Cardiac muscle cell (in vitro differentiated cells and primary cell): Measurements from ENCODE around the gene CPT1C. TPM values are rescaled to one million over a fixed set of nuclear protein-coding genes. Genes with fewer than 3 reads are reported as not detected.

ENCODE experiments used
- DNase-seq, 2 donors: peaks; one replicate each; pipeline versions ENCODE4 v3.0.0 to v3.0.0-alpha.2; 2010 to 2017; ENCODE audit warnings: low read depth in 1 of 2, low spot score in 1 of 2
- H3K27ac ChIP-seq: fragments of 200-600 bp; sonication (generic); 2 replicates; pipeline ENCODE4 v1.5.1; 2016
- H3K27me3 ChIP-seq: fragments of 200-600 bp; sonication (generic); 2 replicates; pipeline ENCODE4 v1.6.0; 2016; ENCODE audit warnings: control low read depth
- H3K36me3 ChIP-seq: fragments of 200-600 bp; sonication (generic); 2 replicates; pipeline ENCODE4 v1.5.1; 2016; ENCODE audit warnings: control low read depth
- H3K4me1 ChIP-seq: fragments of 200-600 bp; sonication (generic); 2 replicates; pipeline ENCODE4 v1.8.1; 2017; ENCODE audit warnings: low read depth, mild to moderate bottlenecking, mixed run types
- H3K4me3 ChIP-seq: fragments of 200-600 bp; sonication (generic); 2 replicates; pipeline ENCODE4 v1.5.1; 2016; ENCODE audit warnings: mild to moderate bottlenecking
- H3K9me3 ChIP-seq: fragments of 200-600 bp; sonication (generic); 2 replicates; pipeline ENCODE4 v1.5.1; 2017; ENCODE audit warnings: low read depth, mild to moderate bottlenecking, control low read depth
- CTCF ChIP-seq: IDR thresholded peaks from 2 replicates; pipeline ENCODE4 v1.5.1; 2012; ENCODE audit warnings: low read depth, mild to moderate bottlenecking, low read length
- polyA plus RNA-seq: library from polyadenylated mRNA; unstranded; fragments of >200 nt; fragmentation: Nextera tagmentation; extraction: Ambion mirVana; gene quantifications from 2 replicates; pipeline ENCODE4 v1.2.1, GENCODE V29; 2016
- total RNA-seq: library from RNA; depleted of rRNA; stranded (reverse); fragments of >200 nt; gene quantifications from 2 replicates; pipeline ENCODE4 v1.2.3, GENCODE V29; 2016

CPT1C gene
- total and polyA plus RNA-seq, 2 experiments from 2014 or later, result 31.7 to 33.8 TPM

- Histone ChIP-seq H3K4me1 (peaks cover 4% of the 10 kb centered on the region), H3K4me3 (peak overlapping the region; percentile 25), H3K9me3 (no peaks in the 10 kb centered on the region), H3K27ac (no peak overlapping the region), H3K27me3 (no peaks in the 10 kb centered on the region), H3K36me3 (peaks cover 8% of the 10 kb centered on the region)
- no peak for TF ChIP-seq CTCF
- no peak for DNase-seq
These were observed 749 bp upstream of the CPT1C start for GRCh38 chr19:49690079-49690655.

- DNase-seq, result peak; percentile 85 to 86
These were observed 579 bp downstream of the CPT1C start for GRCh38 chr19:49691243-49692146.

GRCh38 chr19:49692147-49692506, 1.2 kb downstream of the CPT1C start:
- TF ChIP-seq CTCF, result no peak
- Histone ChIP-seq H3K4me3 (no peak overlapping the region), H3K9me3 (no peaks in the 10 kb centered on the region), H3K36me3 (no peaks in the 10 kb centered on the region), H3K27ac (no peak overlapping the region), H3K27me3 (no peaks in the 10 kb centered on the region), H3K4me1 (peaks cover 4% of the 10 kb centered on the region)
- no peak for DNase-seq

More at GRCh38 chr19:49691243-49692146, 579 bp downstream of the CPT1C start:
- Histone ChIP-seq H3K36me3 (no peaks in the 10 kb centered on the region), H3K27ac (peak overlapping the region; percentile 41), H3K9me3 (no peaks in the 10 kb centered on the region), H3K4me3 (peak overlapping the region; percentile 25), H3K27me3 (no peaks in the 10 kb centered on the region), H3K4me1 (peaks cover 4% of the 10 kb centered on the region)
- no peak for TF ChIP-seq CTCF

GRCh38 chr19:49696115-49696514, 5.2 kb downstream of the CPT1C start:
- H3K27me3 ChIP-seq, result no peaks in the 10 kb centered on the region
- no peaks in the 10 kb centered on the region for H3K36me3 ChIP-seq
- no peak overlapping the region for H3K27ac ChIP-seq
- no peak for DNase-seq
- H3K4me3 ChIP-seq, result no peak overlapping the region
- no peaks in the 10 kb centered on the region for H3K9me3 ChIP-seq
- peaks cover 4% of the 10 kb centered on the region for H3K4me1 ChIP-seq
- no peak for TF ChIP-seq CTCF

- no peak overlapping the region for H3K4me3 ChIP-seq
- H3K36me3 ChIP-seq, result no peaks in the 10 kb centered on the region
- DNase-seq, result no peak
- H3K27me3 ChIP-seq, result no peaks in the 10 kb centered on the region
- H3K27ac ChIP-seq, result no peak overlapping the region
- no peaks in the 10 kb centered on the region for H3K9me3 ChIP-seq
- H3K4me1 ChIP-seq, result no peaks in the 10 kb centered on the region
- no peak for TF ChIP-seq CTCF
These were observed 5.9 kb downstream of the CPT1C start for GRCh38 chr19:49696865-49697264.
